ENCODE results near the gene PTPRE. TPM values are rescaled to one million over a fixed set of nuclear protein-coding genes. Genes with fewer than 3 reads are reported as not detected.

The PTPRE gene
- total RNA-seq, 1 experiment from 2014 or later: 7.9 TPM

DNA sequence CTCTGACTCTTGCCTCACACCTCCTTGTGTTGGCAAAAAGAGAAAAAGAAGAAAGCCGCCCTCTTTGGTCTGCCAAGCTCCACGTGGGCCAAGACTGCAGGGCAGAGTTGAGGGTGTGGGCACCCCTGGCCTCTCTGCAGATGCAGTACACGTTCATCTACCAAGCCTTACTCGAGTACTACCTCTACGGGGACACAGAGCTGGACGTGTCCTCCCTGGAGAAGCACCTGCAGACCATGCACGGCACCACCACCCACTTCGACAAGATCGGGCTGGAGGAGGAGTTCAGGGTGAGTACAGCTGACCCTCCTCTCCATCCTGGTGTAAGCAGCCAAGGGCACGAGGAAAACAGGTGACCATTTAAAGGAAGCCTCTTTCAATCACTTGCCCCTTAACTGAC lies 163.3 kb downstream of the PTPRE start:
- no peaks in the 10 kb centered on the region for H3K9me3 ChIP-seq (ENCODE audit: insufficient read depth, low read depth)
- H3K4me1 ChIP-seq (replicated peaks; ENCODE audit: insufficient read depth): peaks cover 7% of the 10 kb centered on the region
- no peak overlapping the region for H2AFZ ChIP-seq
- TF ChIP-seq EZH2 (IDR thresholded peaks at IDR 0.05; ENCODE audit: low read depth): no peak
- TF ChIP-seq, protein P1, sequence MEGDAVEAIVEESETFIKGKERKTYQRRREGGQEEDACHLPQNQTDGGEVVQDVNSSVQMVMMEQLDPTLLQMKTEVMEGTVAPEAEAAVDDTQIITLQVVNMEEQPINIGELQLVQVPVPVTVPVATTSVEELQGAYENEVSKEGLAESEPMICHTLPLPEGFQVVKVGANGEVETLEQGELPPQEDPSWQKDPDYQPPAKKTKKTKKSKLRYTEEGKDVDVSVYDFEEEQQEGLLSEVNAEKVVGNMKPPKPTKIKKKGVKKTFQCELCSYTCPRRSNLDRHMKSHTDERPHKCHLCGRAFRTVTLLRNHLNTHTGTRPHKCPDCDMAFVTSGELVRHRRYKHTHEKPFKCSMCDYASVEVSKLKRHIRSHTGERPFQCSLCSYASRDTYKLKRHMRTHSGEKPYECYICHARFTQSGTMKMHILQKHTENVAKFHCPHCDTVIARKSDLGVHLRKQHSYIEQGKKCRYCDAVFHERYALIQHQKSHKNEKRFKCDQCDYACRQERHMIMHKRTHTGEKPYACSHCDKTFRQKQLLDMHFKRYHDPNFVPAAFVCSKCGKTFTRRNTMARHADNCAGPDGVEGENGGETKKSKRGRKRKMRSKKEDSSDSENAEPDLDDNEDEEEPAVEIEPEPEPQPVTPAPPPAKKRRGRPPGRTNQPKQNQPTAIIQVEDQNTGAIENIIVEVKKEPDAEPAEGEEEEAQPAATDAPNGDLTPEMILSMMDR (conservative IDR thresholded peaks at IDR 0.05): no peak
- H3K36me3 ChIP-seq (ENCODE audit: low read depth): no peaks in the 10 kb centered on the region
- no TSS peak for BruUV-seq (replicated peaks)
- no peaks in the 10 kb centered on the region for H4K20me1 ChIP-seq (ENCODE audit: insufficient read depth)
- no peaks in the 10 kb centered on the region for H3K79me2 ChIP-seq (ENCODE audit: low read depth)
- peaks cover 9% of the 10 kb centered on the region; the same call in 1 of the 2 replicates for H3F3A ChIP-seq (ENCODE audit: insufficient read depth, low read depth)
- POLR2A ChIA-PET (ENCODE audit: unreplicated experiment): no interaction called here
- H3K27me3 ChIP-seq (ENCODE audit: insufficient read depth, low read depth): no peaks in the 10 kb centered on the region
- no peak overlapping the region for H3K27ac ChIP-seq
- no peaks in the 10 kb centered on the region for H3K9me2 ChIP-seq (ENCODE audit: insufficient read depth)
- H3K4me2 ChIP-seq: no peak overlapping the region
- CTCF ChIA-PET: no interaction called here
- no peak overlapping the region for H3K4me3 ChIP-seq
- no peak for DNase-seq
- intact Hi-C loops (cut with micrococcal nuclease; ENCODE audit: unreplicated experiment): no loop called here

DNA sequence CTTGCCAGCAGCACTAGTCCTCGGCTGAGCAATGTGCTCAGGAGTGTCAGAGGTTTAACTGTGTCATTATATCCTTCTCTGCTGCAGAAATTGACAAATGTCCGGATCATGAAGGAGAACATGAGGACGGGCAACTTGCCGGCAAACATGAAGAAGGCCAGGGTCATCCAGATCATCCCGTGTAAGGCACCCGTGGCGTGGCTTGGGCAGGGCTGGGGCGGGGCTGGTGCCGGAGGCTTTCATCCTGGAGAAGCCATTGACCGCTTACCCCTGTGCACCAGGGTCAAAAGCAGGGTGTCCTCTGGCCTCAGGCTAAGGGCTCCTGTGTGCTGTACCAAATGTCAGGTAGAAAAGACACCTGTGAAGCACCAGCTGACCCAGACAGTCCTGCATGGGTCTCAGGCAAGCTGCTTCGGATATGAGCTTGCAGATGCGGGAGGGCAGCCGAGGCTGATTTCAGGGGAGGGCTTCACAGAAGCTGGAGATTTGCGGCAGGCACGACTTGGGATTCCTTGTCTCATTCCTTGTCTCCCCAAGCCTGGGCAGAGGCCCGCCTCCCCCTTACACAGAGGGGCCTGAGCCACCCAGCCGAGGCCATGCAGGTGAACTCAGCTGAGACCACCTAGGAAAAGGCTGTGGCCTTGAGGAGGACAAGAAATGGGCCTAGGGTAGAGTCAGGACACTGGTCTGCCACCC lies 164.0 kb downstream of the PTPRE start:
- H3F3A ChIP-seq (ENCODE audit: insufficient read depth, low read depth): peaks cover 2% of the 10 kb centered on the region; the same call in 1 of the 2 replicates
- H3K4me1 ChIP-seq (replicated peaks; ENCODE audit: insufficient read depth): 0 out of 2 replicates have a peak, but pooled peaks cover under 1% of the 10 kb centered on the region
- CTCF ChIA-PET: no interaction called here
- DNase-seq: no peak
- intact Hi-C loops (cut with micrococcal nuclease; ENCODE audit: unreplicated experiment): no loop called here
- H3K9me3 ChIP-seq (ENCODE audit: insufficient read depth, low read depth): no peaks in the 10 kb centered on the region
- no TSS peak for BruUV-seq (replicated peaks)
- H3K79me2 ChIP-seq (ENCODE audit: low read depth): no peaks in the 10 kb centered on the region
- no peak overlapping the region for H3K4me2 ChIP-seq
- H3K4me3 ChIP-seq: no peak overlapping the region
- no peak overlapping the region for H3K27ac ChIP-seq
- no peaks in the 10 kb centered on the region for H4K20me1 ChIP-seq (ENCODE audit: insufficient read depth)
- no peaks in the 10 kb centered on the region for H3K36me3 ChIP-seq (ENCODE audit: low read depth)
- H2AFZ ChIP-seq: no peak overlapping the region
- POLR2A ChIA-PET (ENCODE audit: unreplicated experiment): no interaction called here
- no peak for TF ChIP-seq EZH2 (IDR thresholded peaks at IDR 0.05; ENCODE audit: low read depth)
- H3K9me2 ChIP-seq (ENCODE audit: insufficient read depth): no peaks in the 10 kb centered on the region
- no peaks in the 10 kb centered on the region for H3K27me3 ChIP-seq (ENCODE audit: insufficient read depth, low read depth)

- no peaks in the 10 kb centered on the region for H4K20me1 ChIP-seq (ENCODE audit: insufficient read depth)
- no peaks in the 10 kb centered on the region for H3K27me3 ChIP-seq (ENCODE audit: insufficient read depth, low read depth)
- H3F3A ChIP-seq (ENCODE audit: insufficient read depth, low read depth): no peaks in the 10 kb centered on the region; the same call in 1 of the 2 replicates
- TF ChIP-seq, protein P1 (conservative IDR thresholded peaks at IDR 0.05): no peak
- no peak for TF ChIP-seq EZH2 (IDR thresholded peaks at IDR 0.05; ENCODE audit: low read depth)
- H3K79me2 ChIP-seq (ENCODE audit: low read depth): no peaks in the 10 kb centered on the region
- no peak overlapping the region for H3K4me2 ChIP-seq
- no peak overlapping the region for H3K27ac ChIP-seq
- ChIA-PET CTCF (no interaction called here), POLR2A (ENCODE audit: unreplicated experiment) (no interaction called here)
- H3K4me3 ChIP-seq: no peak overlapping the region
- no peaks in the 10 kb centered on the region for H3K36me3 ChIP-seq (ENCODE audit: low read depth)
- BruUV-seq (replicated peaks): no TSS peak
- no peak overlapping the region for H2AFZ ChIP-seq
- H3K9me3 ChIP-seq (ENCODE audit: insufficient read depth, low read depth): no peaks in the 10 kb centered on the region
- H3K4me1 ChIP-seq (replicated peaks; ENCODE audit: insufficient read depth): no peaks in the 10 kb centered on the region
- DNase-seq: no peak
- H3K9me2 ChIP-seq (ENCODE audit: insufficient read depth): no peaks in the 10 kb centered on the region
- intact Hi-C loops (cut with micrococcal nuclease; ENCODE audit: unreplicated experiment): no loop called here
Observed at GRCh38 chr10:128071417-128071782, 164.5 kb downstream of the PTPRE start.

DNA sequence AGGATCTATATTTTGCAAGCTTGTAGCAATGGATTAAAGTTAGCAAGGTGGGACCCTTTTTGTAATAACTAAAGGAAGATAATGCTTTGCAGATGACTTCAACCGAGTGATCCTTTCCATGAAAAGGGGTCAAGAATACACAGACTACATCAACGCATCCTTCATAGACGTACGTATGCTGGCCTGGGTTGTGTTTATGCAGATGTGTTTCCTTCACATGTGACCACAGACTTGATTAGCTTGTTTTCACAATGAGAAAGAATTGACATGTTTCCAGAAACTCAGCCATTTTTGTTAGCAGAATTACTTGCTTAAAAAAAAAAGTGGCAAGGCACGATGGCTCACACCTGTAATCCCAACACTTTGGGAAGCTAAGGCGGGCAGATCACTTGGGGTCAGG lies 165.1 kb downstream of the PTPRE start:
- POLR2A ChIA-PET (ENCODE audit: unreplicated experiment): no interaction called here
- BruUV-seq (replicated peaks): no TSS peak
- H3K36me3 ChIP-seq (ENCODE audit: low read depth): no peaks in the 10 kb centered on the region
- H3K4me3 ChIP-seq: no peak overlapping the region
- no peaks in the 10 kb centered on the region; the same call in 1 of the 2 replicates for H3F3A ChIP-seq (ENCODE audit: insufficient read depth, low read depth)
- no peaks in the 10 kb centered on the region for H3K9me2 ChIP-seq (ENCODE audit: insufficient read depth)
- no peaks in the 10 kb centered on the region for H4K20me1 ChIP-seq (ENCODE audit: insufficient read depth)
- no peak for DNase-seq
- CTCF ChIA-PET: no interaction called here
- no peak overlapping the region for H3K27ac ChIP-seq
- H3K4me1 ChIP-seq (replicated peaks; ENCODE audit: insufficient read depth): no peaks in the 10 kb centered on the region
- H3K4me2 ChIP-seq: no peak overlapping the region
- no peaks in the 10 kb centered on the region for H3K9me3 ChIP-seq (ENCODE audit: insufficient read depth, low read depth)
- intact Hi-C loops (cut with micrococcal nuclease; ENCODE audit: unreplicated experiment): no loop called here
- no peak overlapping the region for H2AFZ ChIP-seq
- TF ChIP-seq, protein P1 (conservative IDR thresholded peaks at IDR 0.05): no peak
- no peak for TF ChIP-seq EZH2 (IDR thresholded peaks at IDR 0.05; ENCODE audit: low read depth)
- no peaks in the 10 kb centered on the region for H3K27me3 ChIP-seq (ENCODE audit: insufficient read depth, low read depth)
- no peaks in the 10 kb centered on the region for H3K79me2 ChIP-seq (ENCODE audit: low read depth)
